HepG2 (cell line): Measurements from ENCODE around the gene TCAF1. TPM values are rescaled to one million over a fixed set of nuclear protein-coding genes. Genes with fewer than 3 reads are reported as not detected.

Experiments used
- CBFB ChIP-seq: sonication (generic); formaldehyde crosslinking; IDR thresholded peaks from 2 replicates; pipeline ENCODE4 v1.4.0; 2020; ENCODE audit warnings: missing genetic modification reagents
- CCAR2 ChIP-seq: fragments of 200-400 bp; formaldehyde crosslinking; optimal IDR thresholded peaks from 2 replicates; pipeline ENCODE3; 2018; ENCODE audit warnings: low read depth, mild to moderate bottlenecking, low read length, moderate library complexity
- DNMT1 ChIP-seq: sonication (generic); formaldehyde crosslinking; IDR thresholded peaks from 2 replicates; pipeline ENCODE4 v1.5.1; 2020; ENCODE audit warnings: mild to moderate bottlenecking, missing genetic modification reagents
- DNMT3B ChIP-seq: conservative IDR thresholded peaks from 2 replicates; pipeline ENCODE4 v1.6.1; 2016; ENCODE audit warnings: missing biosample characterization, control low read depth
- ELF1 ChIP-seq: sonication (generic); formaldehyde crosslinking; IDR thresholded peaks from 2 replicates; pipeline ENCODE4 v1.4.0; 2020; ENCODE audit warnings: missing genetic modification reagents
- ELF3 ChIP-seq: IDR thresholded peaks from 2 replicates; pipeline ENCODE4 v1.6.1; 2016; ENCODE audit warnings: missing genetic modification reagents, missing compliant biosample characterization
- HHEX ChIP-seq: IDR thresholded peaks from 2 replicates; pipeline ENCODE4 v1.6.1; 2016; ENCODE audit warnings: control low read depth
- HOXA3 ChIP-seq: sonication (generic); formaldehyde crosslinking; IDR thresholded peaks from 2 replicates; pipeline ENCODE4 v1.5.0; 2020; ENCODE audit warnings: missing genetic modification reagents
- KDM4B ChIP-seq: sonication (generic); formaldehyde crosslinking; IDR thresholded peaks from 2 replicates; pipeline ENCODE4 v1.4.0; 2020; ENCODE audit warnings: missing genetic modification reagents
- KMT2A ChIP-seq: sonication (generic); formaldehyde crosslinking; IDR thresholded peaks from 2 replicates; pipeline ENCODE4 v1.4.0; 2020; ENCODE audit warnings: missing genetic modification reagents
- MAZ ChIP-seq, 2 experiments: sonication (generic) in 1 of 2; formaldehyde crosslinking in 1 of 2; IDR thresholded peaks; 2 replicates each; pipeline versions ENCODE4 v1.5.0 to v1.6.1; 2012 to 2020; ENCODE audit warnings: low read depth in 2 of 2, mild to moderate bottlenecking in 2 of 2, borderline replicate concordance in 1 of 2, improper control_type of control experiment in 1 of 2, low read length in 1 of 2, missing genetic modification reagents in 1 of 2, moderate library complexity in 1 of 2
- MIER2 ChIP-seq: IDR thresholded peaks from 2 replicates; pipeline ENCODE4 v1.6.1; 2016; ENCODE audit warnings: missing biosample characterization, missing genetic modification reagents
- NKX3-1 ChIP-seq: sonication (generic); formaldehyde crosslinking; IDR thresholded peaks from 2 replicates; pipeline ENCODE4 v1.5.0; 2020; ENCODE audit warnings: missing genetic modification reagents
- NR1H2 ChIP-seq: sonication (generic); formaldehyde crosslinking; IDR thresholded peaks from 2 replicates; pipeline ENCODE4 v1.8.1; 2022; ENCODE audit warnings: low read depth, missing genetic modification reagents, borderline replicate concordance
- PHF5A ChIP-seq: IDR thresholded peaks from one replicate; pipeline ENCODE4 v1.6.1; 2018; ENCODE audit warnings: low read depth, missing genetic modification reagents; ENCODE audit not compliant: unreplicated experiment
- REPIN1 ChIP-seq: sonication (generic); formaldehyde crosslinking; IDR thresholded peaks from 2 replicates; pipeline ENCODE4 v1.8.0; 2022; ENCODE audit warnings: missing genetic modification reagents, low read depth, mild to moderate bottlenecking, borderline replicate concordance
- RFX5 ChIP-seq: IDR thresholded peaks from 2 replicates; pipeline ENCODE4 v1.6.1; 2011; ENCODE audit warnings: low read depth, low read length, improper control_type of control experiment
- RFXANK ChIP-seq: IDR thresholded peaks from 2 replicates; pipeline ENCODE4 v1.6.1; 2016
- ZBTB21 ChIP-seq: sonication (generic); formaldehyde crosslinking; IDR thresholded peaks from 2 replicates; pipeline ENCODE4 v1.4.0; 2020; ENCODE audit warnings: missing genetic modification reagents
- ZFP90 ChIP-seq: sonication (generic); formaldehyde crosslinking; IDR thresholded peaks from 2 replicates; pipeline ENCODE4 v1.8.0; 2022; ENCODE audit warnings: missing genetic modification reagents, mild to moderate bottlenecking, inconsistent platforms, borderline replicate concordance
- ZFY ChIP-seq: sonication (generic); formaldehyde crosslinking; IDR thresholded peaks from 2 replicates; pipeline ENCODE4 v1.4.0; 2020; ENCODE audit warnings: missing genetic modification reagents
- ZNF605 ChIP-seq: sonication (generic); formaldehyde crosslinking; IDR thresholded peaks from 2 replicates; pipeline ENCODE4 v1.8.0; 2022; ENCODE audit warnings: mild to moderate bottlenecking, missing genetic modification reagents
- polyA plus RNA-seq, 8 experiments: library from polyadenylated mRNA; depleted of rRNA in 3 of 8; stranded (reverse) in 7 of 8; unstranded in 1 of 8; fragments of >200 nt; fragmentation: Illumina TruSeq in 4 of 8; extraction: Trizol in 4 of 8; gene quantifications; 2 replicates each; pipeline versions ENCODE4 v1.2.1 to v1.2.3, GENCODE V29; 2011 to 2016; ENCODE audit warnings: low read depth in 4 of 8, missing spikeins in 1 of 8, mixed read lengths in 1 of 8; ENCODE audit not compliant: insufficient read depth in 1 of 8
- total RNA-seq, 5 experiments: library from RNA; depleted of rRNA; stranded (reverse); fragments of >200 nt; fragmentation: Illumina TruSeq; extraction: Trizol; gene quantifications; 2 replicates each; pipeline ENCODE4 v1.2.3, GENCODE V29; 2016; ENCODE audit warnings: low read depth in 1 of 5
- TF ChIP-seq, protein P1 (sequence below): sonication (generic); formaldehyde crosslinking; IDR thresholded peaks from 2 replicates; pipeline ENCODE4 v1.9.0; 2021; ENCODE audit warnings: mild to moderate bottlenecking, missing genetic modification reagents
- TF ChIP-seq, protein P2 (sequence below): sonication (generic); formaldehyde crosslinking; IDR thresholded peaks from 2 replicates; pipeline ENCODE4 v1.5.1; 2020; ENCODE audit warnings: missing genetic modification reagents, mild to moderate bottlenecking, borderline replicate concordance

The TCAF1 gene
- total and polyA plus RNA-seq, 2 of the 13 experiments (the other 11 are each of a cell fraction or from before 2014, with no cell fraction given): 36.2 to 101 TPM

DNA sequence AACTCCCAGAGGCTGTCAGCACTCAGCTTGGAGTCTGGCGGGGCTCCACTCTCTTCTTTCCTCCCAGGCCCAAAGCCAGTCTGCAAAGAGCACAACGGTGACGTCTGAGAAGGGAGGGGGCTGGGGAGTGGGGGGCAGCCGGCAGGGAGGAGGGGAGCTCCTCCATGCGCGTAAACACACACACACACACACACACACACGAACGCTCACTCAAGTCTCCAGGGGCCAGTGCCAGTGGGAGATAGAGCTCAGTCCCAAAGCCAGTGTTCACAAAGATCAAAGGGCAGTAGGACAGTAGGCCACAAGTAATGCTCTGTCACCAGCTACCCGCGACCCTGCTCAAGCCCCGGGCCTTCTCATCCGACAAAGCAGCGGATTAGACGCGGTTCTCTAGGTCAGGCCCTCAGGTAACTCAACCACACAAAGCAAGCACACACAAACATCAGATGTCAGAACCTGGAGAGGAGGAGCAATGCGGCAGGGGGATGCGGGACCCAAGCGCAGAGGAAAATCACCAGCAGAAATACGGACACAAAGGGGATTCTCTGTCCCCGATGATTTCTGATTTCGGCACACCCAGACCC, 19.9 kb downstream of the TCAF1 start (continued):
- TF ChIP-seq ZFP90 (CRISPR knock-in tag) (no peak), DNMT3B (CRISPR knock-in tag) (no peak), KMT2A (CRISPR knock-in tag) (no peak), CCAR2 (no peak), PHF5A (CRISPR knock-in tag) (no peak), HHEX (no peak), HOXA3 (peak; percentile 59; the same call in 1 of the 2 replicates), ZBTB21 (no peak), DNMT1 (CRISPR knock-in tag) (peak; percentile 48; the same call in 1 of the 2 replicates), ELF1 (CRISPR knock-in tag) (no peak; the same call in 1 of the 2 replicates), CBFB (CRISPR knock-in tag) (no peak), ELF3 (CRISPR knock-in tag) (0 out of 2 replicates have a peak, but pooled peaks have one; percentile 13), ZNF605 (CRISPR knock-in tag) (peak; percentile 53; the same call in 1 of the 2 replicates), KDM4B (CRISPR knock-in tag) (no peak), ZFY (CRISPR knock-in tag) (peak; percentile 85), NR1H2 (CRISPR knock-in tag) (no peak), REPIN1 (CRISPR knock-in tag) (no peak), MIER2 (CRISPR knock-in tag) (no peak; the same call in 1 of the 2 replicates), RFX5 (no peak), RFXANK (no peak), MAZ (IDR thresholded peaks at IDR 0.05; ENCODE audit: borderline replicate concordance, low read depth, low read length) (peak; percentile 66; the same call in 1 of the 2 replicates), MAZ (CRISPR knock-in tag; IDR thresholded peaks at IDR 0.05; ENCODE audit: low read depth) (peak; percentile 89), NKX3-1 (no peak)
- TF ChIP-seq, protein P1, sequence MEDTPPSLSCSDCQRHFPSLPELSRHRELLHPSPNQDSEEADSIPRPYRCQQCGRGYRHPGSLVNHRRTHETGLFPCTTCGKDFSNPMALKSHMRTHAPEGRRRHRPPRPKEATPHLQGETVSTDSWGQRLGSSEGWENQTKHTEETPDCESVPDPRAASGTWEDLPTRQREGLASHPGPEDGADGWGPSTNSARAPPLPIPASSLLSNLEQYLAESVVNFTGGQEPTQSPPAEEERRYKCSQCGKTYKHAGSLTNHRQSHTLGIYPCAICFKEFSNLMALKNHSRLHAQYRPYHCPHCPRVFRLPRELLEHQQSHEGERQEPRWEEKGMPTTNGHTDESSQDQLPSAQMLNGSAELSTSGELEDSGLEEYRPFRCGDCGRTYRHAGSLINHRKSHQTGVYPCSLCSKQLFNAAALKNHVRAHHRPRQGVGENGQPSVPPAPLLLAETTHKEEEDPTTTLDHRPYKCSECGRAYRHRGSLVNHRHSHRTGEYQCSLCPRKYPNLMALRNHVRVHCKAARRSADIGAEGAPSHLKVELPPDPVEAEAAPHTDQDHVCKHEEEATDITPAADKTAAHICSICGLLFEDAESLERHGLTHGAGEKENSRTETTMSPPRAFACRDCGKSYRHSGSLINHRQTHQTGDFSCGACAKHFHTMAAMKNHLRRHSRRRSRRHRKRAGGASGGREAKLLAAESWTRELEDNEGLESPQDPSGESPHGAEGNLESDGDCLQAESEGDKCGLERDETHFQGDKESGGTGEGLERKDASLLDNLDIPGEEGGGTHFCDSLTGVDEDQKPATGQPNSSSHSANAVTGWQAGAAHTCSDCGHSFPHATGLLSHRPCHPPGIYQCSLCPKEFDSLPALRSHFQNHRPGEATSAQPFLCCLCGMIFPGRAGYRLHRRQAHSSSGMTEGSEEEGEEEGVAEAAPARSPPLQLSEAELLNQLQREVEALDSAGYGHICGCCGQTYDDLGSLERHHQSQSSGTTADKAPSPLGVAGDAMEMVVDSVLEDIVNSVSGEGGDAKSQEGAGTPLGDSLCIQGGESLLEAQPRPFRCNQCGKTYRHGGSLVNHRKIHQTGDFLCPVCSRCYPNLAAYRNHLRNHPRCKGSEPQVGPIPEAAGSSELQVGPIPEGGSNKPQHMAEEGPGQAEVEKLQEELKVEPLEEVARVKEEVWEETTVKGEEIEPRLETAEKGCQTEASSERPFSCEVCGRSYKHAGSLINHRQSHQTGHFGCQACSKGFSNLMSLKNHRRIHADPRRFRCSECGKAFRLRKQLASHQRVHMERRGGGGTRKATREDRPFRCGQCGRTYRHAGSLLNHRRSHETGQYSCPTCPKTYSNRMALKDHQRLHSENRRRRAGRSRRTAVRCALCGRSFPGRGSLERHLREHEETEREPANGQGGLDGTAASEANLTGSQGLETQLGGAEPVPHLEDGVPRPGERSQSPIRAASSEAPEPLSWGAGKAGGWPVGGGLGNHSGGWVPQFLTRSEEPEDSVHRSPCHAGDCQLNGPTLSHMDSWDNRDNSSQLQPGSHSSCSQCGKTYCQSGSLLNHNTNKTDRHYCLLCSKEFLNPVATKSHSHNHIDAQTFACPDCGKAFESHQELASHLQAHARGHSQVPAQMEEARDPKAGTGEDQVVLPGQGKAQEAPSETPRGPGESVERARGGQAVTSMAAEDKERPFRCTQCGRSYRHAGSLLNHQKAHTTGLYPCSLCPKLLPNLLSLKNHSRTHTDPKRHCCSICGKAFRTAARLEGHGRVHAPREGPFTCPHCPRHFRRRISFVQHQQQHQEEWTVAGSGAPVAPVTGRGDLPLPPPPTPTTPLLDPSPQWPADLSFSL (CRISPR knock-in tag): peak; percentile 83
- TF ChIP-seq, protein P2, sequence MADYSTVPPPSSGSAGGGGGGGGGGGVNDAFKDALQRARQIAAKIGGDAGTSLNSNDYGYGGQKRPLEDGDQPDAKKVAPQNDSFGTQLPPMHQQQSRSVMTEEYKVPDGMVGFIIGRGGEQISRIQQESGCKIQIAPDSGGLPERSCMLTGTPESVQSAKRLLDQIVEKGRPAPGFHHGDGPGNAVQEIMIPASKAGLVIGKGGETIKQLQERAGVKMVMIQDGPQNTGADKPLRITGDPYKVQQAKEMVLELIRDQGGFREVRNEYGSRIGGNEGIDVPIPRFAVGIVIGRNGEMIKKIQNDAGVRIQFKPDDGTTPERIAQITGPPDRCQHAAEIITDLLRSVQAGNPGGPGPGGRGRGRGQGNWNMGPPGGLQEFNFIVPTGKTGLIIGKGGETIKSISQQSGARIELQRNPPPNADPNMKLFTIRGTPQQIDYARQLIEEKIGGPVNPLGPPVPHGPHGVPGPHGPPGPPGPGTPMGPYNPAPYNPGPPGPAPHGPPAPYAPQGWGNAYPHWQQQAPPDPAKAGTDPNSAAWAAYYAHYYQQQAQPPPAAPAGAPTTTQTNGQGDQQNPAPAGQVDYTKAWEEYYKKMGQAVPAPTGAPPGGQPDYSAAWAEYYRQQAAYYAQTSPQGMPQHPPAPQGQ (CRISPR knock-in tag): no peak
